GM12874 (cell line): ENCODE data around the gene OMA1.

Experiments used
- CTCF ChIP-seq: IDR thresholded peaks from 2 replicates; pipeline ENCODE4 v1.5.1; 2011; ENCODE audit warnings: low read depth, mild to moderate bottlenecking, control low read depth, low read length, moderate library complexity; ENCODE audit not compliant: insufficient read depth

The OMA1 gene

GRCh38 chr1:58432851-58433668 is 113.5 kb downstream of the OMA1 start:
- no peak for TF ChIP-seq CTCF

DNA sequence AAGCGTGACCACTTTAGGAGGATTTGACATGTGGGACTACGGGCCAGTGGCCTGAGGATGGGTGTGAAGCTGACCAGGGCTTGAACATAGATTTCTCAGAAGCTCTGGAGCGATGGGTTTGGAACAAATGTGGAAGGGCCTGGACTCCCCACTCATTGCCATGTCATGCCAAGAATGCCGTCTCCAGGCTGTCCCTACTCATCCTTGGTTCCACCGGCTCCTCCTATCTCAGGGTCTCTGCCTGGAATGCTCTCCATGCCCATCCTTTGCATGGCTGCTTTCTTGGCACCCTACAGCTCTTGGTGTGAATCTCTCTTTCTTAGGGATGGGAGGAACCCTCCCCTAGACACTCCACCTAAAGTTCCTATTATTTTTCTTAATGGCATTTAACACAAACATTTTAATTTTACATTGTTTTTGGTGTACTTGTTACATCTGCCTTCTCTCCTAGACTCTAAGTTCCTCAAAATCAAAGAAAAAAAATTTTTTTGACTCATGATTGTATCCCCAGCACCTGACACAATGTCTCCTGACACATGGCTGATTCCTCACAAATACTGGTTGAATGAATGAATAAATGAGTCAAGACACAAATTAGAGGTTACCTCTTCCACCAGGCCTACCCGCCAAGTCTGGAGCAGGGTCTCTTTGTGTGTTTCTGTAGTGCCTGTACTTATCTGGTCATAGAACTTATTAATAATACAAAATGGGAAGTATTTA is 114.5 kb downstream of the OMA1 start:
- TF ChIP-seq CTCF, result no peak
